ENCODE results near the gene GRB10.
"Not testable (repeated sequence)": the region's sequence is repeated elsewhere in the genome, so short reads cannot be mapped to it uniquely, and the experiment has no call there.

The GRB10 gene

GRCh38 chr7:50598460-50599343 is 184.0 kb downstream of the GRB10 start:
- no peak for DNase-seq

- no peak for DNase-seq
Observed at GRCh38 chr7:50596484-50596883, 186.2 kb downstream of the GRB10 start.

GRCh38 chr7:50595491-50596102 is 187.1 kb downstream of the GRB10 start:
- DNase-seq, result no peak

GRCh38 chr7:50594734-50595485 is 187.8 kb downstream of the GRB10 start:
- DNase-seq, result no peak

- DNase-seq, result no peak
Observed at GRCh38 chr7:50594136-50594535, 188.6 kb downstream of the GRB10 start.

GRCh38 chr7:50592940-50593339 is 189.8 kb downstream of the GRB10 start:
- DNase-seq, result no peak

GRCh38 chr7:50591480-50592438 is 190.9 kb downstream of the GRB10 start:
- no peak for DNase-seq

GRCh38 chr7:50591098-50591479 is 191.6 kb downstream of the GRB10 start:
- DNase-seq, result no peak

- no peak for DNase-seq
Observed at GRCh38 chr7:50590535-50590934, 192.2 kb downstream of the GRB10 start.

- DNase-seq, result no peak
Observed at GRCh38 chr7:50589364-50589763, 193.3 kb downstream of the GRB10 start.

- DNase-seq, result no peak
Observed at GRCh38 chr7:50588937-50589336, 193.8 kb downstream of the GRB10 start.

- DNase-seq, result no peak
Observed at GRCh38 chr7:50587737-50588136, 195.0 kb downstream of the GRB10 start.

GRCh38 chr7:50584793-50585408 is 197.8 kb downstream of the GRB10 start:
- DNase-seq, result no peak

GRCh38 chr7:50584386-50584785 is 198.3 kb downstream of the GRB10 start:
- no peak for DNase-seq

GRCh38 chr7:50583295-50583694 is 199.4 kb downstream of the GRB10 start:
- not testable (repeated sequence) for DNase-seq

GRCh38 chr7:50582271-50582670 is 200.4 kb downstream of the GRB10 start:
- DNase-seq, result not testable (repeated sequence)

- not testable (repeated sequence) for DNase-seq
Observed at GRCh38 chr7:50580666-50581065, 202.0 kb downstream of the GRB10 start.

- no peak for DNase-seq
Observed at GRCh38 chr7:50580057-50580456, 202.6 kb downstream of the GRB10 start.

- DNase-seq, result not testable (repeated sequence)
Observed at GRCh38 chr7:50578105-50578504, 204.6 kb downstream of the GRB10 start.

GRCh38 chr7:50577569-50577968 is 205.1 kb downstream of the GRB10 start:
- DNase-seq, result no peak

- not testable (repeated sequence) for DNase-seq
Observed at GRCh38 chr7:50576388-50576787, 206.3 kb downstream of the GRB10 start.

- DNase-seq, result no peak
Observed at GRCh38 chr7:50567715-50568261, 214.9 kb downstream of the GRB10 start.

Measured in activated CD8-positive, alpha-beta memory T cell treated with anti-CD3 and anti-CD28 coated beads for 24 hours (primary cell).